Measurements from ENCODE around the gene ZFAND3.

GRCh38 chr6:38113825-38114576 lies 294.5 kb downstream of the ZFAND3 start:
- no peak for TF ChIP-seq CTCF (IDR thresholded peaks at IDR 0.05)
- TF ChIP-seq JUND (IDR thresholded peaks at IDR 0.05) = no peak
- no peak for TF ChIP-seq EP300 (IDR thresholded peaks at IDR 0.05; ENCODE audit: borderline replicate concordance in 1 of 2, low read depth in 1 of 2, low read length in 1 of 2)
- TF ChIP-seq CHD2 (IDR thresholded peaks at IDR 0.05; ENCODE audit: low read length, partially characterized antibody) = no peak
- TF ChIP-seq REST (IDR thresholded peaks at IDR 0.05; ENCODE audit: low read depth, low read length) = no peak
- TF ChIP-seq MEF2A (IDR thresholded peaks at IDR 0.05; ENCODE audit: borderline replicate concordance, low read depth) = no peak

All from SK-N-SH (cell line).